ENCODE data around the gene SMC4.

SMC4 gene

DNA sequence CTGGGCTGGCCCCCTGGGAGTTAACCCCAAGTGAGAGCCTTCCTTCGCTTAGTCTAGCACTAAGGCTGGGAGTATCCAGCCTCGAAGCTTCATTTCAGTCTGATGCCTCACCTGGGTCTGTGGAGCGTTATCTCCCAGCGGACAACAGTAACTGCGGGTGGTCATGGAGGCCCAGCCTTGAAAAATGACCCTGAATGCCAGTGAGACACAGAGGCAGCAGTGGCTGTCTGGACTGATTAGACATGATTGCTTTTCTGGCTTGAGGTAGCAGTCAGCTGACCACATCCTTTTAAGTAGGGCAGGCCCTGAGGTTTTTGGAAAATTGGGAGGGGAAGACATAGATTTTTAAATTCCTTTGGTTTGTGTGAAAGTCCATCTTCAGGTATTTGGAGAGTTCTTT is 78.3 kb downstream of the SMC4 start:
- no peak for DNase-seq (ENCODE audit: low read depth)

- DNase-seq (ENCODE audit: low read depth) = no peak
These were observed 78.9 kb downstream of the SMC4 start for GRCh38 chr3:160478338-160478737.

GRCh38 chr3:160479376-160479775 is 79.9 kb downstream of the SMC4 start:
- no peak for DNase-seq (ENCODE audit: low read depth)

DNA sequence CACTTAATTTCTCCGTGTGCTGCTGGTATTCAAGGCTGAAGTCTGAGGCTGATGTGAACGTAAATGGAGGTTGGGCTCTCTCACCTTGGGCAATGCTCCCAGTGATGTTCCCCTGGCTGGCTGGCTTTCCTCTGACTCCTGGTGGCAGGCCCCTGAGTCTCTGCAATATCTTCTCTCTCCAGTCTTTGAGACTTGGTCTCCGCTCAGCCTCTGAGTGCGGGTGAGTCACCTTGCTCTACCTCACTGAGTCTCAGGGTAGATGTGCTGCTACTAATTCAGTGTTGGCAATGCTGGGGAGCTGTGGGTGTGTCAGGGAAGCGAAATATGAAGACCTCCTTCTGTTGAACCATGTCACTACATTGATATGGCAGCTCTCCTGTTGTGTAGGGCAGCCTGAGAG is 81.5 kb downstream of the SMC4 start:
- DNase-seq (ENCODE audit: low read depth) = no peak

DNA sequence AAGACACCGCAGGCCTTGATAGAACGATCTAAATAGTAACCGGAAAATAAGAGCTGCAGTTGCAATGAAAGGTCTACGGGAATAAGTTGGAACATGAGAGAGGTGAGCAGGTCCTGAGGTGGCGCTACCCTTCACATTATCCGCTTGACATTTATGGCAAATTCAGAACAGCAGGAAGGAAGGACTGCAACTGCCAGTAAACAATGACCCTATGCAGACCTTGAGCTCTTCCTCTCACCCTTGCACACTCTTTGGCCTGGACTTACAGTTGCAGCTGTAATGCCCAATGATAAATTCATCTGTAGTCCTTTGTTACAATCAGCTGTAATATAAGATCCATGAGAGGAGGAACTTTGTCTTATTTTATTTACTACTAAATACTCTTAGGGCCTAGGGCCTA is 82.4 kb downstream of the SMC4 start:
- no peak for DNase-seq (ENCODE audit: low read depth)

- DNase-seq (ENCODE audit: low read depth) = no peak
These were observed 83.3 kb downstream of the SMC4 start for GRCh38 chr3:160482796-160483195.

Data from activated T-cell treated with anti-CD3 and anti-CD28 coated beads for 48 hours (primary cell).